ENCODE data around the gene ATF6.

The ATF6 gene

GRCh38 chr1:161928056-161928455 is 161.9 kb downstream of the ATF6 start:
- no peaks in the 10 kb centered on the region for H3K9me3 Mint-ChIP-seq
- H3K4me3 Mint-ChIP-seq: no peak overlapping the region
- peaks cover 65% of the 10 kb centered on the region for H3K36me3 Mint-ChIP-seq (ENCODE audit: low read depth)
- no peaks in the 10 kb centered on the region for H3K27me3 Mint-ChIP-seq
- H3K27ac Mint-ChIP-seq: no peak overlapping the region
- DNase-seq: no peak
- H3K4me1 Mint-ChIP-seq (ENCODE audit: low read depth): peaks cover 42% of the 10 kb centered on the region

GRCh38 chr1:161929137-161929536 is 163.0 kb downstream of the ATF6 start:
- H3K4me1 Mint-ChIP-seq (ENCODE audit: low read depth): peaks cover 53% of the 10 kb centered on the region
- no peaks in the 10 kb centered on the region for H3K27me3 Mint-ChIP-seq
- no peak for DNase-seq
- peaks cover 60% of the 10 kb centered on the region for H3K36me3 Mint-ChIP-seq (ENCODE audit: low read depth)
- H3K9me3 Mint-ChIP-seq: no peaks in the 10 kb centered on the region
- no peak overlapping the region for H3K27ac Mint-ChIP-seq
- H3K4me3 Mint-ChIP-seq: no peak overlapping the region

GRCh38 chr1:161930064-161930463 is 163.9 kb downstream of the ATF6 start:
- H3K4me1 Mint-ChIP-seq (ENCODE audit: low read depth): peaks cover 63% of the 10 kb centered on the region
- no peaks in the 10 kb centered on the region for H3K9me3 Mint-ChIP-seq
- H3K4me3 Mint-ChIP-seq: no peak overlapping the region
- H3K27ac Mint-ChIP-seq: no peak overlapping the region
- H3K27me3 Mint-ChIP-seq: no peaks in the 10 kb centered on the region
- peaks cover 57% of the 10 kb centered on the region for H3K36me3 Mint-ChIP-seq (ENCODE audit: low read depth)
- DNase-seq: no peak

GRCh38 chr1:161932668-161933067 is 166.5 kb downstream of the ATF6 start:
- Mint-ChIP-seq H3K9me3 (no peaks in the 10 kb centered on the region), H3K4me3 (no peak overlapping the region), H3K27me3 (no peaks in the 10 kb centered on the region), H3K4me1 (ENCODE audit: low read depth) (peaks cover 62% of the 10 kb centered on the region), H3K36me3 (ENCODE audit: low read depth) (peaks cover 53% of the 10 kb centered on the region), H3K27ac (peak overlapping the region; percentile 65)
- no peak for DNase-seq

- Mint-ChIP-seq H3K4me1 (ENCODE audit: low read depth) (peaks cover 56% of the 10 kb centered on the region), H3K27me3 (no peaks in the 10 kb centered on the region), H3K9me3 (no peaks in the 10 kb centered on the region), H3K36me3 (ENCODE audit: low read depth) (peaks cover 45% of the 10 kb centered on the region), H3K4me3 (peak overlapping the region; percentile 0), H3K27ac (peak overlapping the region; percentile 74)
- no peak for DNase-seq
Observed at GRCh38 chr1:161933592-161934588, 167.8 kb downstream of the ATF6 start.

GRCh38 chr1:161935264-161935663 is 169.1 kb downstream of the ATF6 start:
- H3K4me3 Mint-ChIP-seq: no peak overlapping the region
- DNase-seq: no peak
- H3K27ac Mint-ChIP-seq: peak overlapping the region; percentile 74
- H3K36me3 Mint-ChIP-seq (ENCODE audit: low read depth): peaks cover 32% of the 10 kb centered on the region
- peaks cover 49% of the 10 kb centered on the region for H3K4me1 Mint-ChIP-seq (ENCODE audit: low read depth)
- H3K27me3 Mint-ChIP-seq: no peaks in the 10 kb centered on the region
- no peaks in the 10 kb centered on the region for H3K9me3 Mint-ChIP-seq

- no peak overlapping the region for H3K27ac Mint-ChIP-seq
Observed at GRCh38 chr1:161936786-161937185, 170.7 kb downstream of the ATF6 start.

GRCh38 chr1:161940866-161941591 is 174.9 kb downstream of the ATF6 start:
- Mint-ChIP-seq H3K27ac (no peak overlapping the region), H3K27me3 (no peaks in the 10 kb centered on the region), H3K9me3 (no peaks in the 10 kb centered on the region), H3K4me1 (ENCODE audit: low read depth) (peaks cover 9% of the 10 kb centered on the region), H3K36me3 (ENCODE audit: low read depth) (peaks cover 58% of the 10 kb centered on the region), H3K4me3 (no peak overlapping the region)
- DNase-seq: no peak

More at GRCh38 chr1:161936786-161937185, 170.7 kb downstream of the ATF6 start:
- H3K4me1 Mint-ChIP-seq (ENCODE audit: low read depth): peaks cover 48% of the 10 kb centered on the region
- no peaks in the 10 kb centered on the region for H3K27me3 Mint-ChIP-seq
- no peak overlapping the region for H3K4me3 Mint-ChIP-seq
- H3K9me3 Mint-ChIP-seq: no peaks in the 10 kb centered on the region
- DNase-seq: no peak
- H3K36me3 Mint-ChIP-seq (ENCODE audit: low read depth): peaks cover 34% of the 10 kb centered on the region

GRCh38 chr1:161941726-161942436 is 175.8 kb downstream of the ATF6 start:
- peaks cover 61% of the 10 kb centered on the region for H3K36me3 Mint-ChIP-seq (ENCODE audit: low read depth)
- no peak for DNase-seq
- no peaks in the 10 kb centered on the region for H3K9me3 Mint-ChIP-seq
- H3K27ac Mint-ChIP-seq: no peak overlapping the region
- H3K4me1 Mint-ChIP-seq (ENCODE audit: low read depth): peaks cover 6% of the 10 kb centered on the region
- H3K4me3 Mint-ChIP-seq: no peak overlapping the region
- H3K27me3 Mint-ChIP-seq: no peaks in the 10 kb centered on the region

GRCh38 chr1:161943737-161944136 is 177.6 kb downstream of the ATF6 start:
- no peak overlapping the region for H3K27ac Mint-ChIP-seq
- no peak for DNase-seq
- H3K4me3 Mint-ChIP-seq: no peak overlapping the region
- H3K9me3 Mint-ChIP-seq: no peaks in the 10 kb centered on the region
- H3K36me3 Mint-ChIP-seq (ENCODE audit: low read depth): peaks cover 72% of the 10 kb centered on the region
- peaks cover 9% of the 10 kb centered on the region for H3K4me1 Mint-ChIP-seq (ENCODE audit: low read depth)
- no peaks in the 10 kb centered on the region for H3K27me3 Mint-ChIP-seq

GRCh38 chr1:161944381-161944780 is 178.3 kb downstream of the ATF6 start:
- H3K9me3 Mint-ChIP-seq: no peaks in the 10 kb centered on the region
- H3K4me3 Mint-ChIP-seq: no peak overlapping the region
- H3K27ac Mint-ChIP-seq: no peak overlapping the region
- H3K27me3 Mint-ChIP-seq: no peaks in the 10 kb centered on the region
- DNase-seq: no peak
- peaks cover 77% of the 10 kb centered on the region for H3K36me3 Mint-ChIP-seq (ENCODE audit: low read depth)
- peaks cover 9% of the 10 kb centered on the region for H3K4me1 Mint-ChIP-seq (ENCODE audit: low read depth)

GRCh38 chr1:161945306-161946060 is 179.4 kb downstream of the ATF6 start:
- DNase-seq: no peak
- Mint-ChIP-seq H3K36me3 (ENCODE audit: low read depth) (peaks cover 88% of the 10 kb centered on the region), H3K4me3 (no peak overlapping the region)

GRCh38 chr1:161946071-161946987 is 180.2 kb downstream of the ATF6 start:
- Mint-ChIP-seq H3K36me3 (ENCODE audit: low read depth) (peaks cover 88% of the 10 kb centered on the region), H3K27ac (no peak overlapping the region), H3K9me3 (no peaks in the 10 kb centered on the region), H3K4me3 (no peak overlapping the region), H3K27me3 (no peaks in the 10 kb centered on the region), H3K4me1 (ENCODE audit: low read depth) (peaks cover 10% of the 10 kb centered on the region)
- DNase-seq: no peak

More at GRCh38 chr1:161945306-161946060, 179.4 kb downstream of the ATF6 start:
- Mint-ChIP-seq H3K4me1 (ENCODE audit: low read depth) (peaks cover 9% of the 10 kb centered on the region), H3K27me3 (no peaks in the 10 kb centered on the region), H3K9me3 (no peaks in the 10 kb centered on the region), H3K27ac (no peak overlapping the region)

Measured in activated T-cell treated with anti-CD3 and anti-CD28 coated beads, Interleukin-2, amount 50 U/mL, for 24 hours (primary cell).